Measurements from ENCODE around the gene CLMN. TPM values are rescaled to one million over a fixed set of nuclear protein-coding genes. Genes with fewer than 3 reads are reported as not detected.
A peak's percentile ranks its signal among the peaks of the same experiment; 100 is the strongest.

The CLMN gene
- total and polyA plus RNA-seq, 2 of the 4 experiments (the other 2 are of a cell fraction): 0.10 to 0.18 TPM

DNA sequence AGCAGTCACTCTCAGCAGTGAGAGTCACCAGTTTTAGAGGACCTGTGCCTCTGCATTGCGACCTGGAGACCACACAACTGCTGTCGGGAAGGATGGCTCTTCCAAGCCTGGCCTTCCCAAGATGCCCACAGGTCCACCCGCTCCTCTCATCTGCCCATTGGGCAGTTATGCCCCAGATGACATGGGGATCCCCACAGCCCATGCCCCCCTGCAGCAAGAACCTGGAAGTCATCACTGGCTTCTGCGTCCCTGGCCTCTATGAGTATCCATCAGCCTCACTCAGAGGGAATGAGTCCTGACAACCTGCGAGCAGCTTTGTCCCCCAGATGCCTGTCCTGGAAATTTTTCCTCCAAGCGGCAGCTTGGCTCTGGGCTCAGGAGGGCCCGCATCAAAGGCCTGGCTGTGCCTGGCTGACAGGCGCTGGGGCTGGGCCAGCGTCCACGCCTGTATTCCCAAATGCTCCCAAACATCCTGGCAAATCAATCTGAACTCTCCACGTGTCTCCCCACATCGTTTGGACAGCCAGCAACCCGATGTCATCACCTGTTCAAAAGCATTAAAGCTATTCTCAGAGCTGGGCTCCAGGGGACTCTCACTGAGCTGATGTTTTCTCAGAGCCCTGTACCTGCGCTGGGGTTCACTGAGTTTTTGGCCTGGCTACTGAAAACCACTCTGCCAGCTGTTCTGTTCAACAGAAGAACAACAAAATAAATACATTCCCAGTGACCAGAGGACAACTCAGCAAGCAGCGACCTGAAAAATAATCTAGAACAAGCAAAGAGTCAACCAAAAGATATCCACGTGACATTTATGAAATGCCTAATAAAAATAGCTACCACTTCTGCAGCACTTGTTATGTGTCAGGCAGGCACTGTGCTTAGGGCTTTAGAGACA lies 57.8 kb downstream of the CLMN start (continued):
- TF ChIP-seq, protein P1, sequence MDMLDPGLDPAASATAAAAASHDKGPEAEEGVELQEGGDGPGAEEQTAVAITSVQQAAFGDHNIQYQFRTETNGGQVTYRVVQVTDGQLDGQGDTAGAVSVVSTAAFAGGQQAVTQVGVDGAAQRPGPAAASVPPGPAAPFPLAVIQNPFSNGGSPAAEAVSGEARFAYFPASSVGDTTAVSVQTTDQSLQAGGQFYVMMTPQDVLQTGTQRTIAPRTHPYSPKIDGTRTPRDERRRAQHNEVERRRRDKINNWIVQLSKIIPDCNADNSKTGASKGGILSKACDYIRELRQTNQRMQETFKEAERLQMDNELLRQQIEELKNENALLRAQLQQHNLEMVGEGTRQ (IDR thresholded peaks at IDR 0.05; ENCODE audit: low read depth, low read length): no peak

DNA sequence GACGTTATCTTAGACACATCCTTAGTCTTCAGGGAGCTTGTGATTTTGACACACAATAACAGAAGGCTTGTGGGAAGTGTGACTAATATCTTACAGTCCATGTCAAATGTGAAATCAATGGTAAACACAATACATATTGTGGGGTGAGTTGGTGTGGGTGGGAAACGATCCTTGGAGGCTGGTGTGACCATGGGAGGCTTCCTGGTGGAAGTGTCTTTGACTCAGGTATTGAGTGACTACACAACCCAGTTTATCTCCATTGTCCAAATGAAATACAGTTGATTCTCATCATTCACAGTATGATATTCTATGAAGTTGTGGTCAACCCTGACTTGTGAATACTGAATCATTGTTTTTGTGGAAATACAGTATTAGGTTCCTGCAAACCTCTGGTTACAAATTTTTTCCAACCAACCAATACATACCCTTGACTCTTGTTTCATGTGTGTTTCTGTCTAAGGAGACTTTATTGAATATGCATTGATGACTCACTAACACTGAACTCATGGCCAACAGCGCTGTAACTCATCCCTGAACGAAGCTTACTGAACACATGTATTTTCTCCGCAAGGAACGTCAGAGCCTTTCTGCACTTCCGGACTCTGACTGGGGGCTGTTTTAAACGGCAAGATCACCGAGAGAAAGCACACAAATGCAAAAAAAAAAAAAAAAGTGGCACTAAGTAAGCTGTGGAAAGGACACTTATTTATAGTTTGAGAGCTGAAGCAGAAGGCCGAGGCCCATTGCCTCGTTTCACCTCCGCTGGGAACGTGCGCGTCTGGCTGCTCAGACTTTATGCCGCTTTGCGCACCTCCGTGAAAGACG lies 59.0 kb downstream of the CLMN start:
- Histone ChIP-seq H3K18ac (ENCODE audit: low read depth, low read length) (no peak overlapping the region), H4K20me1 (ENCODE audit: insufficient read depth, low read length) (no peaks in the 10 kb centered on the region), H2AK9ac (replicated peaks; ENCODE audit: low read depth, low read length, poor library complexity) (no peak overlapping the region), H3K9me3 (ENCODE audit: control insufficient read depth, insufficient read depth, low read length) (no peaks in the 10 kb centered on the region), H2BK120ac (ENCODE audit: low read depth, low read length) (no peak overlapping the region), H3K4me2 (ENCODE audit: low read depth, low read length) (no peak overlapping the region), H3K14ac (replicated peaks; ENCODE audit: low read depth, low read length) (no peak overlapping the region), H2AK5ac (ENCODE audit: low read depth, low read length) (no peak overlapping the region), H2BK5ac (ENCODE audit: low read depth, low read length, poor library complexity, severe bottlenecking) (no peak overlapping the region), H3K9ac (ENCODE audit: low read depth, low read length) (no peak overlapping the region), H3K27me3 (ENCODE audit: control insufficient read depth, insufficient read depth, low read length) (no peaks in the 10 kb centered on the region), H2AFZ (replicated peaks; ENCODE audit: low read length, poor library complexity) (no peak overlapping the region), H3K9me1 (ENCODE audit: insufficient read depth, low read length) (no peaks in the 10 kb centered on the region), H2BK20ac (ENCODE audit: low read depth, low read length) (no peak overlapping the region), H3K4me1 (ENCODE audit: control insufficient read depth, insufficient read depth, low read length) (peaks cover 4% of the 10 kb centered on the region; the same call in 1 of the 2 replicates), H2BK15ac (ENCODE audit: low read depth, low read length) (no peak overlapping the region), H3K79me1 (ENCODE audit: low read depth in 1 of 2, low read length in 2 of 2) (no peaks in the 10 kb centered on the region), H3K23ac (ENCODE audit: low read depth, low read length) (no peak overlapping the region), H4K5ac (ENCODE audit: low read depth, low read length) (no peak overlapping the region), H3K4ac (ENCODE audit: low read depth, low read length) (no peak overlapping the region), H3K27ac (ENCODE audit: insufficient read depth, low read length) (no peak overlapping the region), H3K36me3 (ENCODE audit: control insufficient read depth, insufficient read depth, low read length) (no peaks in the 10 kb centered on the region), H3K56ac (ENCODE audit: extremely low read depth, insufficient read depth, low read length) (no peak overlapping the region), H4K91ac (ENCODE audit: insufficient read depth, low read depth, low read length) (no peak overlapping the region), H4K8ac (ENCODE audit: low read depth in 2 of 2, low read length in 2 of 2) (no peak overlapping the region), H3K4me3 (ENCODE audit: insufficient read depth, low read depth, low read length) (no peak overlapping the region)
- CTCF ChIA-PET: interaction anchor here (0.6 kb wide), 1 partner anchor 17 kb away, joined by 4 read pairs; no protein-coding TSS in a partner anchor
- ATAC-seq (ENCODE audit: low read depth): no peak
- dilution Hi-C loops (cut with HindIII; ENCODE audit: low sequenced_read_pairs, unreplicated experiment) (no loop called here), intact Hi-C loops (cut with micrococcal nuclease) (no loop called here), in situ Hi-C loops (cut with MboI; ENCODE audit: low sequenced_read_pairs) (no loop called here)
- BruUV-seq (replicated peaks): no TSS peak
- WGBS, 2 experiments (ENCODE audit: extremely low coverage in 2 of 2, insufficient read length in 1 of 2): 87% methylated on average over 6 of the region's 19 CpGs; no CpG with 5 or more reads in 1 of the 2 experiments
- TF ChIP-seq POLR2A (IDR thresholded peaks at IDR 0.05; ENCODE audit: low read depth, low read length): no peak
- POLR2A ChIA-PET (ENCODE audit: unreplicated experiment): no interaction called here
- peak; percentile 39 for DNase-seq

Measured in IMR-90 (cell line).